Measurements from ENCODE around the gene GDPD3.

Gene GDPD3

DNA sequence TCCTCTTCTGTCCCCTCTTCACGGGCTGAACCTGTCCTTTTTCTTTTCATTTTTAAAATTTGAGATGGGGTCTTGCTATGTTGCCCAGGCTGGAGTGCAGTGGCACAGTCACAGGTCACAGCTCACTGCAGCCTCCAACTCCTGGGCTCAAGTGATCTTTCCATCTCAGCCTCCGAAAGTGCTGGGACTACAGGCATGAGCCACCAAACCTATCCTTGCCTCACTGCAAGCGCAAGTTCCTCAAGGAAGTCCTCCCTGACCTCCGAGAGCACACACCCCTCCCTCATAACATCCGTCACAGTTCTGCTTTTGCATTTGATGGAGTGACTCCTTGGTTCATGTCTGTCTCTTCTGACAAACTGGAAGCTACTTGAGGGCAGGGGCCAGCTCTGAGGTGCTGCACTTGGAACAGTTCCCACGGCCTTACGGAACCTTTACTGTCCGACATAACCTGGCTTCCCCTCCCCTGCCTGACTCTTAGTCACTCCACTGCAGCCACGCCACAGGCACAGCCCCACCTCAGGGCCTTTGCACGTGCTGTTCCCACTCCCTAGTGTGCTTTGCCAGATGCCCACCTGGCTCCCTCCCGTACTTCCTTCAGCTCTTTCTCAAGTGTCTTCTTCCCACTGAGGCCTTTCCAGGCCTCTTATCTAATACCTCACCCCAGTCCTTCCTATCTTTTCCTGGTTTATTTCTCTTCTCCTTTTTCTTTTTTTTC lies 26.0 kb downstream of the GDPD3 start:
- Histone ChIP-seq H3K9ac (peak overlapping the region in 2 of 11 experiments; percentile 35 to 38; a peak in 1 of 22 replicates), H3K27me3 (no peaks in the 10 kb centered on the region), H3K4me1 (peaks cover 39 to 90% (median 71%) of the 10 kb centered on the region in 10 experiments), H3K9me3 (replicated peaks in 1 of 11) (no peaks in the 10 kb centered on the region), H3K36me3 (peaks cover 34 to 53% (median 46%) of the 10 kb centered on the region in 11 experiments), H3K4me2 (peak overlapping the region in 7 of 11 experiments; percentile 41 to 78 (median 60); a peak in 12 of 22 replicates), H4K20me1 (peaks cover 0 to 46% (median 24%) of the 10 kb centered on the region in 11 experiments; a peak in 18 of 22 replicates), H3K27ac (peak overlapping the region in 2 of 11 experiments; percentile 44 to 46; a peak in 4 of 22 replicates), H3K4me3 (no peak overlapping the region)
- no peak for TF ChIP-seq Cebpa-rat (IDR thresholded peaks at IDR 0.05)

DNA sequence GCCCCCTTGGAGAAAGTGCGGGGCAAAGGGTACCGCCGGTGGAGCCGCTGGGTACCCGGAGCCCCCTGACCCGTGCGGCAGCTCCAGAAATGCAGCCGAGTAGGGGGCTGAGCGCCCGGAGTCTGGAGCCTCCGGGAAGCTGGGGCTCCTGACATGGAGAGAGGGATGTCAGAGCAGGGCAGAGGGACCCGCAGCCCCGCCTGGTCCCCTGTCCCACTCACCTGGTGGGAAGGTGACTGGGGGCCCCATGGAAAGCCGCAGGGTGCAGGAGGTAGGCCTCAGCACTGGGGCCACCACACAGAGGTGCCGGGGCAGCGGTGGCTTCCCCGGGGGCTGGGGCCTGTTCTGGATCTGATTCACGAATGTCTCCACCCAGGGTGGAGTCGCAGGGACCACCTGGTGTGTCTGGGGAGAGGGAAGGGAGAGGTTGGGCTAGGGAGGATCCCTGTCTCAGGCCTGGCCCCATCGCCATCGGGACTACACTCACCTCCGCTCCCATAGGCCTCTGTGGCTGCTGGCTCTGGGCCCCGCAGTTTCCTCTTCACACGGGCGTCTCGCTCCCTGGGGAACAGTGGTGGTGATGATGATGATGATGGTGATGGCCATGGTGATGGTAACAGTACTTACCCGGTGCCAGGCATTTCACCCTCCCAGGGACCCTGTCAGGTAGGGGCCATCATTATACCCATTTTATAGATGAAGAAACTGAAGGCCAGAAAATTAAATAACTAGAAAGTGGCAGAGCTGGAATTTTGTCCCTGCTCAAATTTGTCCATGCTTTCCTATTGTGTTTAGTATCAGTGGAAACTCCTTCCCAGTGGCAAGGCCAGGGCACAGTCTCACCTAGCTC lies 26.8 kb downstream of the GDPD3 start:
- no peak for TF ChIP-seq Cebpa-rat (IDR thresholded peaks at IDR 0.05)
- peaks cover 0 to 53% (median 29%) of the 10 kb centered on the region in 11 experiments; a peak in 19 of 22 replicates for H4K20me1 ChIP-seq
- no peaks in the 10 kb centered on the region for H3K27me3 ChIP-seq
- no peaks in the 10 kb centered on the region for H3K9me3 ChIP-seq (replicated peaks in 1 of 11)
- no peak overlapping the region for H3K4me3 ChIP-seq
- peaks cover 34 to 89% (median 66%) of the 10 kb centered on the region in 10 experiments for H3K4me1 ChIP-seq
- peak overlapping the region in 6 of 11 experiments; percentile 6 to 48 (median 42); a peak in 10 of 22 replicates for H3K27ac ChIP-seq
- peak overlapping the region; percentile 36 to 78 (median 48); a peak in 21 of 22 replicates for H3K4me2 ChIP-seq
- H3K9ac ChIP-seq: peak overlapping the region in 5 of 11 experiments; percentile 9 to 49 (median 35); a peak in 7 of 22 replicates
- peaks cover 41 to 61% (median 54%) of the 10 kb centered on the region in 11 experiments for H3K36me3 ChIP-seq

DNA sequence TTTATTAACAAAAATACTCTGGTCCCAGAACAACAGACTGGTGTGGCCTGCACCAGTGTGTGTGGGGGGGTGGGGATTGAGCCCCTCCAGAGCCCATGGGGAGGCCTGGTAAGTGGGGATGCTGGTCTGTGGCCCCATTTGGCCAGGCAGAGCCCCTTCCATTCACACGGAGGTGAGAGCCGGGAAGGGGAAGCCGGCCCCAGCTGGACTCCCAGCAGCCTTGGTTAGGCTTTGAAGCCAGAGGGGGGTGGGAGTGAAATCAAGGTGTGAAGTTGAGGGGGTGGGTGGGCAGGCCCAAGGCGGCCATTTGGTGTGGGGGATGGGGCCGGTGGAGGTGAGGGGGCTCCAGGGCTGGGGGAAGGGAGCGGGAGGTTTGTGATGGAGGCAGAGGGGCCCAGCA lies 27.5 kb downstream of the GDPD3 start:
- Histone ChIP-seq H3K36me3 (peaks cover 48 to 68% (median 61%) of the 10 kb centered on the region in 11 experiments), H3K4me3 (no peak overlapping the region), H4K20me1 (peaks cover 7 to 60% (median 35%) of the 10 kb centered on the region in 11 experiments; a peak in 20 of 22 replicates), H3K4me2 (peak overlapping the region in 4 of 11 experiments; percentile 46 to 78 (median 60); a peak in 8 of 22 replicates), H3K27ac (peak overlapping the region in 8 of 11 experiments; percentile 10 to 61 (median 34); a peak in 8 of 22 replicates), H3K9me3 (replicated peaks in 1 of 11) (no peaks in the 10 kb centered on the region), H3K27me3 (no peaks in the 10 kb centered on the region), H3K9ac (peak overlapping the region in 10 of 11 experiments; percentile 17 to 44 (median 36); a peak in 12 of 22 replicates), H3K4me1 (peaks cover 27 to 82% (median 59%) of the 10 kb centered on the region in 10 experiments)
- TF ChIP-seq Cebpa-rat (IDR thresholded peaks at IDR 0.05): no peak

DNA sequence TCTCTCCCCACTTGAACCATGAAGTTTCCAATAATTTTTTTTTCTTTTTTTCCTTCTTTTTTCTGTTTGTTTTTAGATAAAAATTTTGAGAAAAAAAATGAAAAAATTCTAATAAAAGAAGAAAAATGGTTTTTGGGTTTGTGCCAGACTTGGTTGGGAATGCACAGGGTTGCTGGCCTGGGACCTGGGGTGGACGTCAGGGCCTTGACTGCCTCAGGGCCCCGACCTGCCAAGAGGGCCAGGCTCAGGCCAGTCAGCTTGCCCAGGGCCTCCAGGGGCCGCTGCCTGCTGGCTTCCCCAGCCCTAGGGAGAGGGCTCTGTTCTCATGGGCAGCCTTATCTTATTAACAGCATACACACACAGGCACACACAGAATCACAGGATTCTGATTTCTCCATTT lies 28.1 kb downstream of the GDPD3 start:
- peaks cover 54 to 74% (median 66%) of the 10 kb centered on the region in 11 experiments for H3K36me3 ChIP-seq
- peak overlapping the region in 8 of 11 experiments; percentile 10 to 61 (median 34); a peak in 9 of 22 replicates for H3K27ac ChIP-seq
- TF ChIP-seq Cebpa-rat (IDR thresholded peaks at IDR 0.05): no peak
- no peaks in the 10 kb centered on the region for H3K27me3 ChIP-seq
- no peak overlapping the region for H3K4me3 ChIP-seq
- H3K9me3 ChIP-seq (replicated peaks in 1 of 11): no peaks in the 10 kb centered on the region
- H4K20me1 ChIP-seq: peaks cover 10 to 66% (median 41%) of the 10 kb centered on the region in 11 experiments; a peak in 20 of 22 replicates
- peaks cover 21 to 77% (median 53%) of the 10 kb centered on the region in 10 experiments for H3K4me1 ChIP-seq
- H3K4me2 ChIP-seq: peak overlapping the region in 6 of 11 experiments; percentile 6 to 63 (median 40); a peak in 8 of 22 replicates
- peak overlapping the region in 10 of 11 experiments; percentile 17 to 44 (median 36); a peak in 13 of 22 replicates for H3K9ac ChIP-seq

DNA sequence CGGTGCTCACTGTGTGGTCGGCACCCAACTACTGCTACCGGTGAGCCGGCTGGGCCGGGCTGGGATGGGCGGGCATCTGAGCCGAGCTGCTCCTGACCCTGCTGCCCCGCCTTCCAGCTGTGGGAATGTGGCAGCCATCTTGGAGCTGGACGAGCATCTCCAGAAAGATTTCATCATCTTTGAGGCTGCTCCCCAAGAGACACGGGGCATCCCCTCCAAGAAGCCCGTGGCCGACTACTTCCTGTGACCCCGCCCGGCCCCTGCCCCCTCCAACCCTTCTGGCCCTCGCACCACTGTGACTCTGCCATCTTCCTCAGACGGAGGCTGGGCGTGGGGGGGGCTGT lies 28.5 kb downstream of the GDPD3 start:
- Histone ChIP-seq H3K4me1 (peaks cover 16 to 75% (median 49%) of the 10 kb centered on the region in 10 experiments), H3K9ac (peak overlapping the region in 3 of 11 experiments; percentile 33 to 44 (median 43); a peak in 3 of 22 replicates), H3K36me3 (peaks cover 58 to 78% (median 71%) of the 10 kb centered on the region in 11 experiments), H3K27ac (peak overlapping the region in 3 of 11 experiments; percentile 46 to 61 (median 50); a peak in 5 of 22 replicates), H3K27me3 (no peaks in the 10 kb centered on the region), H4K20me1 (peaks cover 15 to 70% (median 46%) of the 10 kb centered on the region in 11 experiments; a peak in 21 of 22 replicates), H3K9me3 (replicated peaks in 1 of 11) (no peaks in the 10 kb centered on the region), H3K4me2 (peak overlapping the region in 6 of 11 experiments; percentile 6 to 63 (median 40); a peak in 9 of 22 replicates), H3K4me3 (no peak overlapping the region)
- TF ChIP-seq Cebpa-rat (IDR thresholded peaks at IDR 0.05): no peak

DNA sequence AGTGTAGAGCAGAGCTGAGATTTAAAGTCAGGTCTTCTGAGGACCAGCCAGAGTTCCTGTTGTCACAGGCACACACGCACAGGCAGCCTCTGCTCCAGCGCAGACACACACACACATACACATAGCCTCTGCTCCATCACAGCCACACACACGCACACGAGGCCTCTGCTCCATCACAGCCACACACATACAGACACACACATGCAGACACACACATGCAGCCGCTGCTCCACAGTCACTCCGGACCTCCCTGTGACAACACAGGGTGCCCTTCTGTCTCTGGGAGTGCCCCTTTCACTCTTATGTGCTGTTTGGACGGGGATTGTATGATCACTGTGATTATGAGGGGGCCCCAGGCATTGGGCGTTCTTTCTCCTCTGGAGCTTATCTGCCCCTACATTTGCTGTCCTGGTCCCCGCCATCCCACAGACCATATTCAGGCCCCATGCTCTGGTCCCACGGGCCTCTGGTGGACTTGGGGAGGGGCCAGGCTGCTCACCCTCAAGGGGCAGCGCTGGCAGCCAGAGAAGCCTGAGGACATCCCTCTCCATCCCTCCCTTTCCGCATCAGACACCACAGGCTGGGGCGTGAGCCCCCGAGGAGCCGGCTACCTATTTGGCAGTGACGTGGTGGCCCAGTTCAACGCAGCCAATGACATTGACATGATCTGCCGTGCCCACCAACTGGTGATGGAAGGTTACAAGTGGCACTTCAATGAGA lies 29.1 kb downstream of the GDPD3 start:
- H3K4me3 ChIP-seq: no peak overlapping the region
- peaks cover 11 to 75% (median 43%) of the 10 kb centered on the region in 10 experiments for H3K4me1 ChIP-seq
- TF ChIP-seq Cebpa-rat (IDR thresholded peaks at IDR 0.05): no peak
- peak overlapping the region in 3 of 11 experiments; percentile 22 to 61 (median 38); a peak in 3 of 22 replicates for H3K27ac ChIP-seq
- peak overlapping the region in 5 of 11 experiments; percentile 19 to 63 (median 46); a peak in 8 of 22 replicates for H3K4me2 ChIP-seq
- no peaks in the 10 kb centered on the region for H3K27me3 ChIP-seq
- peaks cover 64 to 84% (median 76%) of the 10 kb centered on the region in 11 experiments for H3K36me3 ChIP-seq
- peak overlapping the region in 3 of 11 experiments; percentile 6 to 44 (median 8); a peak in 1 of 22 replicates for H3K9ac ChIP-seq
- peaks cover 20 to 76% (median 51%) of the 10 kb centered on the region in 11 experiments; a peak in 21 of 22 replicates for H4K20me1 ChIP-seq
- no peaks in the 10 kb centered on the region for H3K9me3 ChIP-seq (replicated peaks in 1 of 11)

DNA sequence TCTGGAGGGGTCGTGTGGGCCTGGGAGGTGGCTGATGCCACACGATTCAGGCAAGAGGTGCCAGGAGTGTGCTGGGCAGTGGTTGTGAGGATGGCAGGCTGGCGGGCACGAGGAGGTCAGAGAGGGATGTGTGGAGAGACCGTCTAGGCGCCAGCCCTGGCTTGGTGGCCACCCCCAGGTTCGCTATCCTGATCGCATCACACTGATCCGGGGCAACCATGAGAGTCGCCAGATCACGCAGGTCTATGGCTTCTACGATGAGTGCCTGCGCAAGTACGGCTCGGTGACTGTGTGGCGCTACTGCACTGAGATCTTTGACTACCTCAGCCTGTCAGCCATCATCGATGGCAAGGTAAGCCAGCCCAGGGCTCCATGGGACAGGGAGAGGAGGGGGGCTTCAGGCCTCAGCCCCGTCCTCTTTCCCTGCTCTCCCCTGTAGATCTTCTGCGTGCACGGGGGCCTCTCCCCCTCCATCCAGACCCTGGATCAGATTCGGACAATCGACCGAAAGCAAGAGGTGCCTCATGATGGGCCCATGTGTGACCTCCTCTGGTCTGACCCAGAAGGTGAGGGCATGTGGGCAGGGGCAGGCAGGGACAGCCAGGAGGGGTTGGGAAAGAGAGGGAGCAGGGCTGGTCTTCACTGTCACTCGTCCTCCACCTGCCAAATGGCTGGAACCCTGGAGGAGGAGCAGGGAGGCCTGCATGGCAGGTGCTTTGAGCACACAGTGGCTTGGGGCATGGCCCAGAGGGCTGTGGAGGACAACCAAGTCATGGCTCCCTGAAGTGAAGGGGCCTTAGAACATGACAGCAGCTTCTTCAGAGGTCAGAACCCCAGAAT lies 29.9 kb downstream of the GDPD3 start:
- TF ChIP-seq Cebpa-rat (IDR thresholded peaks at IDR 0.05): no peak
- Histone ChIP-seq H3K27me3 (no peaks in the 10 kb centered on the region), H4K20me1 (peaks cover 27 to 84% (median 59%) of the 10 kb centered on the region in 11 experiments), H3K36me3 (peaks cover 72 to 92% (median 85%) of the 10 kb centered on the region in 11 experiments), H3K9ac (peak overlapping the region in 4 of 11 experiments; percentile 4 to 9 (median 7); a peak in 2 of 22 replicates), H3K9me3 (replicated peaks in 1 of 11) (no peaks in the 10 kb centered on the region), H3K4me1 (peaks cover 7 to 75% (median 40%) of the 10 kb centered on the region in 10 experiments), H3K4me3 (no peak overlapping the region), H3K27ac (peak overlapping the region in 2 of 11 experiments; percentile 3 to 61; a peak in 3 of 22 replicates), H3K4me2 (peak overlapping the region in 1 of 11 experiments; percentile 63; a peak in 1 of 22 replicates)
